Measurements from ENCODE around the gene RPS10.
"Not testable (repeated sequence)": the region's sequence is repeated elsewhere in the genome, so short reads cannot be mapped to it uniquely, and the experiment has no call there.

RPS10 gene

GRCh38 chr6:34391786-34392496 lies 33.9 kb downstream of the RPS10 start:
- no peak for FAIRE-seq

GRCh38 chr6:34391473-34391785 lies 34.4 kb downstream of the RPS10 start:
- FAIRE-seq: no peak

GRCh38 chr6:34390531-34391472 lies 35.1 kb downstream of the RPS10 start:
- no peak for FAIRE-seq

- no peak for FAIRE-seq
Observed at GRCh38 chr6:34389034-34389433, 36.8 kb downstream of the RPS10 start.

GRCh38 chr6:34388421-34388820 lies 37.4 kb downstream of the RPS10 start:
- FAIRE-seq: no peak

GRCh38 chr6:34386316-34387137 lies 39.3 kb downstream of the RPS10 start:
- FAIRE-seq: no peak

GRCh38 chr6:34385793-34386195 lies 40.1 kb downstream of the RPS10 start:
- no peak for FAIRE-seq

- FAIRE-seq: no peak
Observed at GRCh38 chr6:34384321-34385153, 41.3 kb downstream of the RPS10 start.

GRCh38 chr6:34383656-34384320 lies 42.1 kb downstream of the RPS10 start:
- no peak for FAIRE-seq

GRCh38 chr6:34383161-34383631 lies 42.7 kb downstream of the RPS10 start:
- no peak for FAIRE-seq

- FAIRE-seq: no peak
Observed at GRCh38 chr6:34381081-34381480, 44.8 kb downstream of the RPS10 start.

- FAIRE-seq: no peak
Observed at GRCh38 chr6:34378470-34378869, 47.4 kb downstream of the RPS10 start.

GRCh38 chr6:34377984-34378383 lies 47.9 kb downstream of the RPS10 start:
- no peak for FAIRE-seq

- not testable (repeated sequence) for FAIRE-seq
Observed at GRCh38 chr6:34377571-34377970, 48.3 kb downstream of the RPS10 start.

- FAIRE-seq: no peak
Observed at GRCh38 chr6:34375833-34376232, 50.0 kb downstream of the RPS10 start.

GRCh38 chr6:34374508-34374907 lies 51.4 kb downstream of the RPS10 start:
- no peak for FAIRE-seq

- FAIRE-seq: no peak
Observed at GRCh38 chr6:34374069-34374468, 51.8 kb downstream of the RPS10 start.

GRCh38 chr6:34373511-34373910 lies 52.4 kb downstream of the RPS10 start:
- no peak for FAIRE-seq

GRCh38 chr6:34371865-34372264 lies 54.0 kb downstream of the RPS10 start:
- not testable (repeated sequence) for FAIRE-seq

GRCh38 chr6:34370361-34370760 lies 55.5 kb downstream of the RPS10 start:
- no peak for FAIRE-seq

- no peak for FAIRE-seq
Observed at GRCh38 chr6:34369385-34369784, 56.5 kb downstream of the RPS10 start.

Data from islet of Langerhans (tissue), 1 donor.